Caco-2 (cell line): ENCODE results near the gene CYP1A2. TPM values are rescaled to one million over a fixed set of nuclear protein-coding genes. Genes with fewer than 3 reads are reported as not detected.
A peak's percentile ranks its signal among the peaks of the same experiment; 100 is the strongest.

Experiments
- BruUV-seq: library from RNA; stranded (reverse); fragments of 400-500 nt; replicated peaks from 2 replicates; lab custom pipeline; 2021; lab: Mats Ljungman, UMichigan
- CTCF ChIA-PET: fragments of 300-600 bp; sonication (Branson Sonifier 250); formaldehyde crosslinking; loops from one replicate; lab custom pipeline; 2022; ENCODE audit warnings: antibody characterized with exemption; lab: Charles Lee
- POLR2A ChIA-PET: fragments of 300-600 bp; sonication (Branson Sonifier 250); formaldehyde crosslinking; loops from one replicate; lab custom pipeline; 2022; ENCODE audit warnings: antibody characterized with exemption; lab: Charles Lee
- DNase-seq, 2 experiments: peaks; one replicate each; pipeline versions ENCODE4 v3.0.0 to v3.0.0-alpha.2; 2020 to 2022
- H3K27me3 ChIP-seq: replicated peaks from 2 replicates; pipeline ENCODE4 v1.6.0; 2011; ENCODE audit warnings: low read length; ENCODE audit not compliant: control insufficient read depth, insufficient read depth
- H3K36me3 ChIP-seq: 2 replicates; pipeline ENCODE4 v1.5.1; 2011; ENCODE audit warnings: low read length; ENCODE audit not compliant: control insufficient read depth, insufficient read depth
- H3K4me1 ChIP-seq: fragments of 250-450 bp; sonication (Bioruptor Pico); 2 replicates; pipeline ENCODE4 v1.5.1; 2020; ENCODE audit warnings: mild to moderate bottlenecking
- H3K4me3 ChIP-seq: 2 replicates; pipeline ENCODE4 v1.5.1; 2011; ENCODE audit warnings: low read depth, mild to moderate bottlenecking, control low read depth, low read length
- H3K9me3 ChIP-seq: fragments of 250-450 bp; sonication (Bioruptor Pico); 2 replicates; pipeline ENCODE4 v1.5.1; 2020; ENCODE audit warnings: mild to moderate bottlenecking, moderate library complexity
- H3K27ac Mint-ChIP-seq: one replicate; pipeline ENCODE4 v1.8.0; 2022; ENCODE audit warnings: mixed read lengths; ENCODE audit not compliant: unreplicated experiment
- H3K27me3 Mint-ChIP-seq: one replicate; pipeline ENCODE4 v1.8.0; 2022; ENCODE audit warnings: mixed read lengths; ENCODE audit not compliant: insufficient read depth, unreplicated experiment
- H3K36me3 Mint-ChIP-seq: one replicate; pipeline ENCODE4 v1.8.0; 2022; ENCODE audit warnings: mild to moderate bottlenecking, mixed read lengths; ENCODE audit not compliant: insufficient read depth, unreplicated experiment
- H3K4me1 Mint-ChIP-seq: one replicate; pipeline ENCODE4 v1.8.0; 2022; ENCODE audit warnings: low read depth, mixed read lengths; ENCODE audit not compliant: unreplicated experiment
- H3K4me3 Mint-ChIP-seq: one replicate; pipeline ENCODE4 v1.8.0; 2022; ENCODE audit warnings: mild to moderate bottlenecking, moderate library complexity, mixed read lengths; ENCODE audit not compliant: unreplicated experiment
- H3K9me3 Mint-ChIP-seq: one replicate; pipeline ENCODE4 v1.8.0; 2022; ENCODE audit warnings: mixed read lengths; ENCODE audit not compliant: unreplicated experiment
- CTCF ChIP-seq, 2 experiments: fragments of 200-600 bp in 1 of 2; IDR thresholded peaks; 1 replicate in 1 of 2; 2 replicates in 1 of 2; pipeline versions ENCODE4 v1.5.1 to v1.8.0; 2011 to 2022; ENCODE audit warnings: antibody characterized with exemption in 1 of 2, control low read depth in 1 of 2, inconsistent platforms in 1 of 2, low read depth in 1 of 2, low read length in 1 of 2, mild to moderate bottlenecking in 1 of 2, moderate library complexity in 1 of 2; ENCODE audit not compliant: insufficient read depth in 1 of 2, severe bottlenecking in 1 of 2, unreplicated experiment in 1 of 2
- intact Hi-C: fragments of 100-400 bp; cut with micrococcal nuclease; formaldehyde crosslinking; loops from one replicate; pipeline ENCODE4 v1.10.0; 2022; ENCODE audit not compliant: unreplicated experiment
- total RNA-seq: library from RNA; stranded (reverse); gene quantifications from 2 replicates; pipeline ENCODE4 v1.2.3, GENCODE V29; 2022

The CYP1A2 gene
- total RNA-seq, 1 experiment from 2014 or later, result not detected

DNA sequence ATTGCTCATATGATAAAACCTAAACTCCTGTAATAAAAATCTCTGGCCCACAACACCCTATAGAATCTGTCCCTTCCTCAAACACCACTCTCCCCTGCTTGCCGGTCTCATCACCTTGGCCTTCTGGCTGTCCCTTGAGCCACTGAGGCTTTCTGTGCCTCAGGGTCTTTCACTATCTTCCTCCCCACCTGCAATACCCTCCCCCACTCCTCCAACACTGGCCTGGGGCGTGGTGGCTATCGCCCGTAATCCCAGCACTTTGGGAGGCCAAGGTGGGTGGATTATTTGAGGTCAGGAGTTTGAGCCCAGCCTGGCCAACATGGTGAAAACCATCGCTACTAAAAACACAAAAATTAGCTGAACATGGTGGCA, 29.9 kb downstream of the CYP1A2 start:
- ChIA-PET CTCF (interaction anchor here (1.0 kb wide), 1 partner anchor 147 kb away, joined by 3 read pairs; no protein-coding TSS in a partner anchor), POLR2A (no interaction called here)
- no peak for TF ChIP-seq CTCF (IDR thresholded peaks at IDR 0.05; ENCODE audit: insufficient read depth in 1 of 2, low read depth in 1 of 2, low read length in 1 of 2, severe bottlenecking in 1 of 2, unreplicated experiment in 1 of 2)
- H3K4me3 ChIP-seq, result no peak overlapping the region
- no peak overlapping the region for H3K4me3 Mint-ChIP-seq
- peaks cover 30% of the 10 kb centered on the region for H3K4me1 ChIP-seq
- H3K9me3 ChIP-seq, result no peaks in the 10 kb centered on the region
- H3K36me3 ChIP-seq, result no peaks in the 10 kb centered on the region
- H3K27me3 ChIP-seq, result no peaks in the 10 kb centered on the region
- H3K27me3 Mint-ChIP-seq, result no peaks in the 10 kb centered on the region
- H3K9me3 Mint-ChIP-seq, result no peaks in the 10 kb centered on the region
- intact Hi-C loops, result no loop called here
- peaks cover 5% of the 10 kb centered on the region for H3K36me3 Mint-ChIP-seq
- no peak overlapping the region for H3K27ac Mint-ChIP-seq
- BruUV-seq, result no TSS peak
- DNase-seq, result no peak
- H3K4me1 Mint-ChIP-seq, result peaks cover 31% of the 10 kb centered on the region

DNA sequence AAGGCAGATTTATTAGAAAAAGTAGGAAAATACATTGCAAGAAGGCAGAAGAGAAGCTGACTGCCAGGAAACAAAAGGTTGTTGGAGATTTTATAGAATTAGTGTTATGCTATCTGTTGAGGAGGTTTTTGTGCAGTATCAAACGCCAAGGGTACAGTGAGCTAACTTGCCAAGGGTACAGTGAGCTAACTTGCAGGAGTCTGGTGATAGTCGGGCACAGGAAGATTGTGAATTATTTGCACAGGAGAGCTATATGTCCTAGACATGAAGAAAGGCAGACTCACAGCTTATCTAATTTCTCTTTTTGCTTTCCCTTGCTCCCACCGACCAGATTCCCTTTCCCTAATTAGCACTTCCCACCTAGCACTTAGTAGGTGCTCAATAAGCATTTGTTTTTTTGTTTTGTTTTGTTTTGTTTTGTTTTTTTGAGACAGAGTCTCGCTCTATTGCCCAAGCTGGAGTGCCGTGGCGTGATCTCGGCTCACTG, 30.6 kb downstream of the CYP1A2 start:
- Histone ChIP-seq H3K4me3 (no peak overlapping the region), H3K4me1 (peaks cover 32% of the 10 kb centered on the region), H3K9me3 (no peaks in the 10 kb centered on the region), H3K36me3 (no peaks in the 10 kb centered on the region), H3K27me3 (no peaks in the 10 kb centered on the region)
- no TSS peak for BruUV-seq
- Mint-ChIP-seq H3K27me3 (no peaks in the 10 kb centered on the region), H3K27ac (no peak overlapping the region), H3K36me3 (peaks cover 5% of the 10 kb centered on the region), H3K4me1 (peaks cover 31% of the 10 kb centered on the region), H3K9me3 (no peaks in the 10 kb centered on the region), H3K4me3 (no peak overlapping the region)
- intact Hi-C loops, result no loop called here
- ChIA-PET CTCF (interaction anchor here (1.2 kb wide), 1 partner anchor 177 kb away, joined by 3 read pairs; no protein-coding TSS in a partner anchor), POLR2A (no interaction called here)
- TF ChIP-seq CTCF (IDR thresholded peaks at IDR 0.05; ENCODE audit: insufficient read depth in 1 of 2, low read depth in 1 of 2, low read length in 1 of 2, severe bottlenecking in 1 of 2, unreplicated experiment in 1 of 2), result no peak
- no peak for DNase-seq

- DNase-seq, result no peak
- TF ChIP-seq CTCF (IDR thresholded peaks at IDR 0.05; ENCODE audit: insufficient read depth in 1 of 2, low read depth in 1 of 2, low read length in 1 of 2, severe bottlenecking in 1 of 2, unreplicated experiment in 1 of 2), result no peak
- Mint-ChIP-seq H3K4me1 (peaks cover 31% of the 10 kb centered on the region), H3K27ac (no peak overlapping the region), H3K9me3 (no peaks in the 10 kb centered on the region), H3K4me3 (peak overlapping the region; percentile 52), H3K36me3 (peaks cover 10% of the 10 kb centered on the region), H3K27me3 (no peaks in the 10 kb centered on the region)
- intact Hi-C loops, result loop anchor here (2.0 kb wide), 1 partner anchor 62 kb away; the partner anchor contains the start of gene ULK3
- Histone ChIP-seq H3K36me3 (no peaks in the 10 kb centered on the region), H3K27me3 (no peaks in the 10 kb centered on the region), H3K4me1 (peaks cover 32% of the 10 kb centered on the region), H3K4me3 (no peak overlapping the region), H3K9me3 (no peaks in the 10 kb centered on the region)
- CTCF ChIA-PET, result interaction anchor here (0.6 to 1.2 kb wide), 5 partner anchors 10 to 178 kb away, joined by 3 to 6 read pairs (median 4); no protein-coding TSS in a partner anchor
- POLR2A ChIA-PET, result no interaction called here
- no TSS peak for BruUV-seq
Observed at GRCh38 chr15:74780523-74781430, 32.1 kb downstream of the CYP1A2 start.
